Left renal cortex interstitium (tissue), 4 donors: ENCODE data around the gene GNAI3. TPM values are rescaled to one million over a fixed set of nuclear protein-coding genes. Genes with fewer than 3 reads are reported as not detected.

Source experiments
- DNase-seq, 4 donors: peaks; one replicate each; pipeline ENCODE4 v3.0.0-alpha.2; 2013; ENCODE audit warnings: low read depth in 4 of 4, low spot score in 2 of 4, missing footprints in 1 of 4
- polyA plus RNA-seq, 4 donors: library from polyadenylated mRNA; unstranded; fragments of 120-200 nt; gene quantifications; one replicate each; pipeline ENCODE4 v1.2.1, GENCODE V29; 2013; ENCODE audit not compliant: insufficient read length in 4 of 4

The GNAI3 gene
- polyA plus RNA-seq, 4 donors = 10.1 to 13.8 (median 12.2) TPM

DNA sequence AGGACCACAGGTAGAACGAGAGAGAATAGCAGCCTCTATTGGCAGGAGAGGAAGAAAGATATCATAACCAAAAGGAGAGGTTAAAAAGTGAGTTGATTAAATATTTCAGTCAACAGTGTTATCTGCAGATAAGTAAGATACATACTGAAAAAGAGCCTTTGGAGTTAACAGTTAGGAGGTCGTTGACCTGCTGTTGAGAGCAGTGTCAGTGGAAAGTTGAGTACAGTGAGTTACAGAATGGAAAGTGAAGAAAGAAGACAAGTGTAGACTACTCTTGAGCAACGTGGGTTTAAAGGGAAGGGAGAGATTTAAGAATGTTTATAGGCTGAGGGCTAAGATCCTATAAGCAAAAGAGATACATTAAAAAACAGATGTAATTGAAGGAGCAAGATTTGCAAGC is 40.8 kb downstream of the GNAI3 start:
- no peak for DNase-seq

DNA sequence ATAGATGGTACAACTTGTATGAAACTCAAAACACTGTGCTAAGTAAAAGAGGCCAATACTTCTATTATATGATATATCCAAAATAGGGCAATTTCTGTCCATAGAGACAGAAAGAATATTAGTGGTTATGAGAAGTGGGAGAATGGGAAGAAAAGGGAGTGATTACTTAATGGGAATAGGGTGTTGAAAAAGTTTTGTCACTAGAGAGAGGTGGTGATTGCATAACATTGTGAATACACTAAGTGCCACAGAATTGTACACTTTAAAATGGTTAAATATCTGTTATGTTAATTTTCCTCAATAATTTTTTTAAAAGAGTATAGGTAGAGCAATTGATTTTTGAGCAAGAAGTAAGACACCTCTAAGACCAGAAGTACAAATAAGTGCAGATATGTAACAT is 41.3 kb downstream of the GNAI3 start:
- no peak for DNase-seq

DNA sequence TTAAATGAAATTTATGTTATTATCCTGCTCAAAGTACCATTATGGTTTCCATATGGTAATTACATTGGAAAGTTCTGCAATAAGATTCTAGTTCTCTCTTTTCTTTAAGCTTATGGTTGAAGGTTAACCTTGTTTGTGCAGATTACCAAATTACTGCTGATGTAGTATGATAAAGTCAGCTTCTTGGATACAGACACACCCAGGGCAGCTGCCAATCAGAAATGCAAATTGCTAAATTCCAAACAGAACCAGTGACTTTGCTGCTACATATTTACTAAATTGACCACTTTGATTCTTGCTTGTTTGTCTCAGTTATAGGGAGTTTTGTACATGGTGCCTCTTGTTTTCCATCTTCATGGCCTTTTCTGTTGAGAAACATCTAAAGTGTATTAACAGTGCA is 44.5 kb downstream of the GNAI3 start:
- no peak for DNase-seq

DNA sequence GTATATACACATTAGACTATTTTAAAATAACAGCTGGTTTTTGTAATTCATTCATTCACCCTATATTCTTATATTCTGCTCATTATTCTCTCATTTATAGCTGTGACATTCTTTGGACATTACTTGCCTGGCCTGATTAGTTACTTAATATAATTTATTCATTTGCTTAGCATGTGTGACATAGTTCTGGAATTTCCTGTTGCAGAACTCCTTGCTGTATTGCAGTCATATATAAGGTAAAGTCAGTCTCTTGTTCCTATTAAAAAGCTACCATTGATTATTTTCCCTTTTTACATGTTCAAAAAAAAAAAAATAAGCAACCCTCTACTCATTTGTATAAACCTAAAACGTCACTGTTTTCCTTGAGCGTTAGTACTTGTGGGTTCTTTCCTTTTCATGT is 47.1 kb downstream of the GNAI3 start:
- DNase-seq = peak in 1 of 4 donors; percentile 15

DNA sequence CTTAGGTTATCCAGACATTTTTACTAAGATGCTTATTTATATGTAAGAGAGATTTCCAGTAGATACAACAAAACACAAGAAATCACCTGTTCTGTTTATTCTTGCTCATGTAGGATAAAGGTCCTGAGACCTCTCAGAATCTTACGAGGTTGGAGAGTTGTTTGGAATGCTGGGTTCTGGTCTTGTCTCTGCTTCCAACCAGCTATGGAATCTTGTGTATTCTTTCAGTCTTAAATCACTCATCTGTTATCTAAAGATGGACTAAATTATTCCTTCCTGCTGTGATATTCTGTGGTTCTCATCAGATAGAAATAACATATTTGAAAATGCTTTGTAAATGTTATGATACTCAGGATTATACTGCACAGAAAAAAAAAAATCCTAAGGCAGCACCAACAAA is 49.7 kb downstream of the GNAI3 start:
- no peak for DNase-seq

DNA sequence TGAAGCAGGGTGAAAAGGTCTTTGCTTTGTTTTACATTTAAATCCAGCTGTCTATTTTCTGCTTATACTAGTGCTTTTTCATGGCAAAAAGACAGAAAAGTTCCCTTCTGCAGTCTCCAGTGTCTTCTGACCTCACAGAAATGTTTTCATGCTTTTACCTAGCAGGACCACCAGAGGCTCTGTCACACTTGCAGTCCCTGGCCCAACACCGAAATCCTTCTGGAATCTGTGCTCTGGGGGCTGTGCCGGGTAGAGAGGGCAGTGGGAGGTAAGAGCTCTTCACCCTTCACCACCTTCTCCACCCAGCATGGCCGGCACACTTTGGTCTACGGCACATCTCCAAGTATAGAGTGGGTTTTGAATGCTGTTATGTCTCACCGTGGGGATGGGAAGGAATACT is 50.2 kb downstream of the GNAI3 start:
- DNase-seq = no peak

DNA sequence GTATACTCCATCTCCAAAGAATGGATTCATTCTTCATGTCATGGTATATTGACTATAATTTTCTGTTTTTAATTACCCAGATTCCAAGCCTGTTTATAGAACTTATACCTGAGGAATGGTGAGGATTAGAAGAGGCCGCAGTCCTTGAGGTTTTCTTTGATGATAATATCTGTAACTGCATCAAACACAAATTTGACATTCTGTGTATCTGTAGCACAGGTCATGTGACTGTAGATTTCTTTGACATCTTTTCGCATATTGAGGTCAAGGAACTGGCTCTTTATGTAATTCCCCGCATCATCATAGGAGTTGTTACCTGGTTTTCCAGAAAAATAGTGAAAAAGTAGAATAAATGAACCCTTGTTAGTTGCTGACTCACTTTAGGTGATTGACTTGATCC is 54.8 kb downstream of the GNAI3 start:
- DNase-seq = no peak

DNA sequence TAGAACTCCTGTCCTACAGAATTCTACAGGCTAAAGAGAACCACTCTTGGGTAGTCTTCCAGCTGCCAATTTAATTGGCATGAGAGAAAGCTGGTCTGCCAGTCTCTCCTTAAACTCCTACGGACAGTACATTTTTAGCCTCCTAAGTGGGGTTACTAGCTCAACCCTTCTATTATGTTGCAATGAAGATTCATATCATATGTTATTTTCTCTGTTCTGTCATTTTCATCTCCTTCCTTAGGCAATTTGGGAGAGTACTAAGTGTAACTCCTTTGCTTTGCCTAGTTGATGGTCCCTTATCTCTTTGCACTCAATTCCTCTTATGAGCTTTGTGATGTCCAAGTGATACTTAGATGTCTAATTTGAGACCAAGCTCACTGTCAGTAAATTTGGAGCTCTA is 57.0 kb downstream of the GNAI3 start:
- DNase-seq = no peak

DNA sequence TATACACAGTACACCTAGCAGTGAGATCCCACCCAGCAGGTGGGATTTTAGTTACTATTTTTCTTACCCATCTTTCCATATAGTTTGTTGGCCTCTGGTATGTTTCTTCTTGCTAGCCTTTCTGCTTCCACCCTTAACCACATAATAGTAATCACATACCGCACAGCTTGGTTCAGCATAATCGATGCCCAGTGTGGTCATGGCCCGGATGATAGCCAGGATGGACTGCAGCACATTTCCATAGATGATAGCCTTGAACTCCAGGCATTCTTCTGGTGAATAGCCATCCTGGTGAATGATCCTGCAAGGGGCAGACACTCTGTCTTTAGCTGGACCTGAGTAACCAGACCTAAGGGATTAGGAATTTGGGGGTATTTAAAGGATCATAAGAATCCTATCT is 61.5 kb downstream of the GNAI3 start:
- no peak for DNase-seq

DNA sequence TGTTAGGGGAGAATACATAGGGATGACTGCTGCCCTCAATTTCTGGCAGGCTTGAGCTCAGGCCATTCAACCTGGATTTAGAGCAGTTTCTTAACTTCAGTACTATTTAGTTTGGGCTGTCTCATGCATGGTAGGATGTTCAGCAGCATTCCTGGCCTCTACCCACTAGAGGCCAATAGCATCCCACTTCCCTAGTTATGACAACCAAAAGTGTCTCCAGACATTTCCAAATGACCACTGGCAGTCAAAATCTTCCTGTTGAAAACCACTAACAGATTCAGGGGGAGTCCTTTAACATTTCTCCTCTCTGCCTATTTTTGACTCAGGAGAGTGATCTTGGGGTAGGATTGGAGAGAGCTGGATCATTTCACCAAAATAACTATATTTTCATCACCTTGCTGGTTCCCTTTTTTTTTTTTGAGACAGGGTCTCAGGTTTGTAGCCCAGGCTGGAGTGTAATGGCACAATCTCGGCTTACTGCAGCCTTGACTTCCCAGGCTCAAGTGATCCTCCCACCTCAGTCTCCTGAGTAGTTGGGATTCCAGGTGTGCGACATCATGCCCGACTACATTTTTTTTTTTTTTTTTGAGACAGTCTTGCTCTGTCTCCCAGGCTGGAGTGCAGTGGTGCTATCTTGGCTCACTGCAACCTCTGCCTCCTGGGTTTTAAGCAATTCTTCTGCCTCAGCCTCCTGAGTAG is 62.3 kb downstream of the GNAI3 start:
- no peak for DNase-seq

DNA sequence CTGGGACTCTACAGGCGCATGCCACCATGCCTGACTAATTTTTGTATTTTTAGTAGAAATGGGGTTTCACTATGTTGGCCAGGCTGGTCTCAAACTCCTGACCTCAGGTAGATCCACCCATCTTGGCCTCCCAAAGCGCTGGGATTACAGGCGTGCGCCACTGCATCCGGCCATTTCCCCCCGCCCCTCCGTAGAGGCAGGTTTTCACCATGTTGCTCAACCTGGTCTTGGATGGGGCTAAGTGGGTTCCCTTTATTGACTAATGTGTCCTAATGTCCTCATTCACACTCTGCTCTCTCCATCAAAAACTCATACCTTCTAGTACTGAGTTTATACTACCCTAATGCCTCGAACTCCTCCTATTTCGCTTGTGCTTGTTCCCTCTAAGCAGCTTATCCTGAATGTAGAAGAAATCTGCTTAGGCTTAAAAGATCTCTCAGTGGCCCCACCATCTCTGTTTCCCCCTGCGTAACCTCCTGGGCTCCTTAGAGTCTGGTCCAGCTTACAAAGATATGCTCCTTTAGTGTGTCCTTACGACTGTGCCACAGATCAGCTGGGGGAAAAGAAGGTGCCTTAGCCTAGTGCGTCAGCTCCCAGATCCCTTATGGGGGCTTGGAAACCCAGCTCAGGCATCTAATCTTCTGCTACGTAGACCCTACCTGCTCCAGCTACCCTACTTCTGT is 63.0 kb downstream of the GNAI3 start:
- DNase-seq = no peak

DNA sequence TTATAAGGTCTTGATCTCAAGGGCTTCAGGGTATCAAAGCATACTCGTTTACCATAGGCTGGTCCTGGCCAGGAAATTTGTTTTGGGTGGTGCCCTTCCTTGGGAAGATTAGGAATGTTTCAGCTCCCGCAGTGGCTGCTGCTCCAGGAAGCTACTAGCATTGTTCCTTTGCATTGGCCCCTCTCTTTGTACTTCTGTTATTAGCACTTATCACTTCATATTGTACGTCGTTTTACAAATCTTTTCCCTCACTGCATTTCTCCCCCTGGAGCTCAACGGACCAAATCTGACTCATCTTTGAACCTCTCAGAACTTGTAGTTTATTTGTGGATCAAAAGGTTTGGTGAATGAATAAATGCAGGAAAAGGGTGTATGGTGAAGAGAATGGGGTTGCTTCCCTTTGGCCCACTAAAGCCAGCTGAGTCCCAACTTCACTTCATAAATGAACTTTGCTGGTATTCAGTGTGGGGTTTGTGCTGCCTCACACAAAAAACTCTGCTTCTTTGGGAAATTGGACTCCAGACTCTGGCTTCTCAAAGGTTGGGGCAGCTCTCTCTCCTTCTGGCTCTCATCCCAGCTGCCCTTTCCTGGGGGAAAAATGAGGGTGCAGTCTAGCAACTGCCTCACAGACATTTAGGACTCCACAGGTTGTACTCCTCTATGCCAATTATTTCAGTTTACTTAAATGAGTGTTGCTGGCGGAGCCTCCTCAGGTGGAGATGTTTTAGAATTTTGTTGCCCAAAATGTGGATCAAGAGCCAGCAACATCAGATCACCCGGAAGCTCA is 65.1 kb downstream of the GNAI3 start:
- DNase-seq = no peak

DNA sequence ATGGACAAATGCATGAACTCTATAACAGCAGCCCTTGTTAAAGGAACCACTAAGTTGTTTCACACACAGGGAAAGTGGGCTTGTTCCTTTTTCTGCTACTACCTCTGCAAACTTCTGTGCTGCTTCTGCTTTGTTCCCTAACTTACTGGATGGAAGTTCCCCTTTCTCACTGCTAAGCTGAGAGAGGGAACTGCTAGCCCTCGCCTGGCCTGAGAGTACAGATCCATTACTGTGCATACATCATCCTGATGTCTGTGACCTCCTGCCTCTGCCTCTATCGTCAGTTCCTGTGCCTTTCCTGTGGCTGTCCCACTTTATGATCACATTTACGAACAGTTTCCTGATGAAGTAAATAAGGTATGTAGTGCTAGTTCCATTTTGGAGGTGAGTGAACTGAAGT is 67.5 kb downstream of the GNAI3 start:
- DNase-seq = no peak

DNA sequence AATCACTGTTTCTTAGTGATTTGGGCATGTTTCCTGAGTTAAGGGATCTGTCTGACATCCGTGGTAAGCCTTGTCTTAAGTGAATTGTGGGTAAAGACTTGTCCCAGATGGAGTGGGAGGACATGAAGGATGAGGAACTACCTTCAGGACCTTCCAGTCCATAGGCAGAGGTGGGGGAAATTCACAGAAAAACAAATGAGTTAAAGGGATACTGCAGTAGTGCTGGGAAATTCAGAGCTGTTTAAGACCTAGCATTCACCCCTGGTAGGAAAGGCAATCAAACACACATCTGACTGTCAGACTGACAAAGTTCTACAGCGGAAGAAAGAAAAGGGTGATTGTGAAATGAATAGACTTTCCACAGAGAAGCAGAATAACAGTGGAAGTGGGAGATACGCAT is 68.0 kb downstream of the GNAI3 start:
- no peak for DNase-seq

DNA sequence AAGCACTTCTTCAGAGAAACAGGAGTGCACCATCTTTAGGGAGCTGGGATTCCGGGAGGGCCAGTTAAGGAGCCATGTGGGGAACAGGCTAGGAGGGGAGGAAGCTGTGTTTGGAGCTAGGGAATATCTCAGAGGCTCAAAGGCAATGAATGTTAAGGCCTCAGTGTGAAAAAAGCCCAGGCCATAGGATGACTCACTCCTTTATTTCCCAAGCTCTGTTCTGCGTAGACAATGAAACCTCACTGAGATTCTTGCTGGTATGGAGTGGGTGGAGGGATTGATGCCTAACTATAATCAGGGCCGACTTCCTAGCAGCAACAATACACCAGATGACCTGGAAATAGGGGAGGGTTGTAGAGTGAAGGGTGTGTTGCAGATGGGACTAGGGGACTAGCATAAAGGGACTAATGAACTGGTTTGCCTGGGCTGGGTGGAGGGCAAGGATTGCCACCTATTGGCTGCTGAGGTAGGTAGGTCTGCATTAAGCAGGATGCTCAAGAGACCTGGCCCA is 68.9 kb downstream of the GNAI3 start:
- DNase-seq = no peak

DNA sequence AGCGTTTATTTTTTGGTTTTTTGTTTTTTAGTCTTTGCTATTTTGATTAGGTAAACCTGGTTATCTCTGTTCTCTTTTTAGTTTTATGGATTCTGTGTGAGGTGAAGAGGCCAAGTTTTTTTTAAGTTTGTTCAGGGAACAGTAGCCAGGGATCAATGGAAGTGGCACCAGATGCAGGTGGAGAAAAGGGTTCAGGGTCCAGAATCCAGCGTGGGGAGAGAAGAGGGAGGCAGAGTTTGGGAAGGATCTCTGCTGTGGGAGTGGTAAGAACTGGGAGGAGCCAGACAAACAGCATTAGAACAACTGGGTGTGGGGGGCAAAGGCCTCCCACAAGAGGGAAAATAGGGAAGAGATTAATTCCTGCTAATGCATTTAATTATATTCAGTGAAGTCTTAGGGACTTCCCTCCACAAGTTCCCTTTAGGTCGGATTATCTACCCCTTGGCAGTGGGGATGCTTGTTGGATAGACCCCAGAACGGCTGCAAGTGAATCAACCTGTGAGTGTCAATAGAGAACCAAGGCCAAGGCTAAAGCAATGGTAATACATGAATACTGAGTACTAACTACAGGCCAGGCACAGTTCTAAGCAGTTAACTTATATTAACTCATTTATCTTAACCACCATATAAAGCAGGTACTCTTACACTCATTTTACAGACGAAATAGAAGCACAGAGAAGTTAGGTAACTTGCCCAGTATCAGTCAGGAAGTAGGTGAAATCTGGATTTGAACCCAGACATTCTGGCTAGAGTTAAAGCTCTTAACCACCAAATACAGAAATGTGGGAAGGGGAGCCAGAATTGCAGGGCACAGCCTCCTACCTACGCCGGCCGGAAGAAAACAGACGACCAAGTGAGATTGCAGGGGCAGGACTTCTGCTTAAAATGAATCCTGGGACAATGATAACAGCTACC is 70.5 kb downstream of the GNAI3 start:
- DNase-seq = no peak

DNA sequence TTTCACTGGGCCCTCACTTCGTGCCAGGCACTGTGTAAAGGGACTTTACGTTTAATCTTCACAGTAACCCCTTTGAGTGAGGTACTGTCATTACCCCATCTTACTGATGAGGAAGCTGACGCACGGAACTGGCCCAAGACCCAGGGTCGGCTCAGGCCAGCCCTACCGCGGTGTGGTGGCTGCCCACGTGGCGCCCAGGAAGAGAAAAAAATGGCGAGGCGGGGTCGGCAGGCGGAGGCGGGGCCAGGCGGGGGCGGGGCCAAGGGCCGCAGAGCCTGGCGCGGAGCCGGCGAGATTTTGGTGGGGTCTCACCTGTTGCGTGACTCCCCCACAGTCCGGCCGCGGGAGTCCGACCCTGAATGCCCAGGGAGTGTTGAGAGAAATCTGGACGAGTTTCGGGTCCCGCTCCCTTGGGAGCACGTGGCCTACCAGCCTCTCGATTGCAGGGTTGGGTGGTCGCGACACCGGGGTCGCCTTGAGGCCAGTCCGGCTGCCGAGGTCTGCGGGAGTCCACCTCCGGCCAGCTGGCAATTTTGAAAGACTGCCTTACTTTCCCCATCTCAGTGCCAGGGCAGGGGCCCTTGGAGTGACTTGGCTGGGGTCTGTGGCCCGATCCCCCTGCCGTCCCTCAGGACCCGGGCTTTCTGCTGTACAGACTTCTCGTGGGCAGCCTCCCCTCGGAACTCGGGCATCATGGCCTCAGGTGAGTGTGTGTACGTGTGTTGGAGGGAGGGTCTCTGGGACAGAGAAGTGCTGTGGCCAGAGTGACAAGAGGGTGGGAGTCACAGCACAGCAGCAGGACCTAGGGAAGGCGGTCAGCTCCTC is 71.4 kb downstream of the GNAI3 start, which contains the start of the genes AMPD2 and GNAT2:
AMPD2 (plus strand) TSS at position 262 of the 825 bp plus-strand sequence. CDS start 1,339 bp downstream, outside the sequence.
GNAT2 (minus strand) TSS at position 41 of the 825 bp plus-strand sequence. CDS start 6,746 bp downstream, outside the sequence.
- DNase-seq = no peak

DNA sequence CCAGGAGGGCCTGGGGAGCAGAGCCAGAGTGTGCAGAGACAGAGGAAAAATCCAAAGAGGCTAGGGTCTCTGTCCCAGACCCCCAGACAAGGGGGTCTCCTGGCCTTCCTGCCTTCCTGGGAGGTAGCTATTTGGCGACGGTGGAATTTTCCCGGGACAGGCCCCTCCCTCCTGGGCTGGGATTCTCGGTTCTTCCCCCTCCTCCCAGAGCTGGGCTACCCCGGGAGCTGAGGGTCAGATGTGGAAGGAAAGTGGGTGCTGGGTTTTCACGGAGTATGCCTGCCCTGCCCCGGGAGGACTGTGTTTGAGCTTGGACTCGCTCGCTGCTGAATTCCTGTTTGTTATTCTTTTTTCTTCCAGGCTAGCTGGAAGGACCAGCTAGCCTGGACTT is 72.0 kb downstream of the GNAI3 start:
- DNase-seq = no peak

DNA sequence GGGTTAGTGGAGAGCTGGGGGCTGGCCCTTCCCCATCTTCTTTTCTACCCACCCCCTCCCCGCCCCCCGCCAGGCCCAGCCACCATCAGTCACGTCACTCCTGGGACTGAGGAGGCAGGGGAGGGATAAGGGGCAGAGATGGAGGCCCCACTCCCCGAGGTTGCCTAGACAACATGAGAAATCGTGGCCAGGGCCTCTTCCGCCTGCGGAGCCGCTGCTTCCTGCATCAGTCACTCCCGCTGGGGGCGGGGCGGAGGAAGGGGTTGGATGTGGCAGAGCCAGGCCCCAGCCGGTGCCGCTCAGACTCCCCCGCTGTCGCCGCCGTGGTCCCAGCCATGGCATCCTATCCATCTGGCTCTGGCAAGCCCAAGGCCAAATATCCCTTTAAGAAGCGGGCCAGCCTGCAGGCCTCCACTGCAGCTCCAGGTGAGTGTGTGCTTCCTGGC is 72.4 kb downstream of the GNAI3 start:
- peak in 3 of 4 donors; percentile 70 to 87 (median 82) for DNase-seq
